ENCODE data around the gene COBLL1. TPM values are rescaled to one million over a fixed set of nuclear protein-coding genes. Genes with fewer than 3 reads are reported as not detected.

COBLL1 gene
- total RNA-seq, 6 experiments from 2014 or later = 38.1 to 133 (median 67.6) TPM

GRCh38 chr2:164794016-164794415 lies 47.6 kb downstream of the COBLL1 start:
- ATAC-seq (no peak), DNase-seq (no peak)
- H3K4me3 ChIP-seq = no peak overlapping the region
- H3K36me3 ChIP-seq = no peaks in the 10 kb centered on the region
- H3K9me3 ChIP-seq = no peaks in the 10 kb centered on the region
- peaks cover 0 to 19% (median 0%) of the 10 kb centered on the region in 4 donors for H3K4me1 ChIP-seq
- H3K27ac ChIP-seq = no peak overlapping the region
- no peak for TF ChIP-seq CTCF (IDR thresholded peaks at IDR 0.05)
- no peak for TF ChIP-seq POLR2A (IDR thresholded peaks at IDR 0.05)
- H3K27me3 ChIP-seq = no peaks in the 10 kb centered on the region
- intact Hi-C loops (cut with DNase I) = no loop called here

GRCh38 chr2:164793529-164793928 lies 48.1 kb downstream of the COBLL1 start:
- ATAC-seq (no peak), DNase-seq (no peak)
- H3K4me3 ChIP-seq = no peak overlapping the region
- no peaks in the 10 kb centered on the region for H3K9me3 ChIP-seq
- WGBS (ENCODE audit: insufficient coverage, low coverage, low lambda C conversion rate, missing lambda C conversion rate) = 86% methylated on average over 1 of the region's 1 CpG
- no peak overlapping the region for H3K27ac ChIP-seq
- peaks cover 0 to 21% (median 0%) of the 10 kb centered on the region in 4 donors for H3K4me1 ChIP-seq
- no peak for TF ChIP-seq POLR2A (IDR thresholded peaks at IDR 0.05)
- no peak for TF ChIP-seq CTCF (IDR thresholded peaks at IDR 0.05)
- intact Hi-C loops (cut with DNase I) = no loop called here
- H3K36me3 ChIP-seq = no peaks in the 10 kb centered on the region
- no peaks in the 10 kb centered on the region for H3K27me3 ChIP-seq

- no peak for TF ChIP-seq CTCF (IDR thresholded peaks at IDR 0.05)
- TF ChIP-seq POLR2A (IDR thresholded peaks at IDR 0.05) = no peak
- WGBS (ENCODE audit: insufficient coverage, low coverage, low lambda C conversion rate, missing lambda C conversion rate) = 92% methylated on average over 5 of the region's 5 CpGs
- Histone ChIP-seq H3K27ac (no peak overlapping the region), H3K9me3 (no peaks in the 10 kb centered on the region), H3K36me3 (no peaks in the 10 kb centered on the region), H3K27me3 (no peaks in the 10 kb centered on the region), H3K4me3 (no peak overlapping the region), H3K4me1 (peaks cover 0 to 24% (median 0%) of the 10 kb centered on the region in 4 donors)
- intact Hi-C loops (cut with DNase I) = no loop called here
- no peak for DNase-seq
- no peak for ATAC-seq
Observed at GRCh38 chr2:164792316-164793170, 49.1 kb downstream of the COBLL1 start.

GRCh38 chr2:164789968-164790367 lies 51.7 kb downstream of the COBLL1 start:
- H3K4me3 ChIP-seq = no peak overlapping the region
- intact Hi-C loops (cut with DNase I) = no loop called here
- WGBS (ENCODE audit: insufficient coverage, low coverage, low lambda C conversion rate, missing lambda C conversion rate) = 91% methylated on average over 3 of the region's 5 CpGs
- H3K4me1 ChIP-seq = peaks cover 0 to 12% (median 0%) of the 10 kb centered on the region in 4 donors
- ATAC-seq (peak in 1 of 4 donors; percentile 11), DNase-seq (no peak)
- no peaks in the 10 kb centered on the region for H3K9me3 ChIP-seq
- H3K27ac ChIP-seq = no peak overlapping the region
- no peaks in the 10 kb centered on the region for H3K36me3 ChIP-seq
- no peak for TF ChIP-seq POLR2A (IDR thresholded peaks at IDR 0.05)
- no peak for TF ChIP-seq CTCF (IDR thresholded peaks at IDR 0.05)
- H3K27me3 ChIP-seq = no peaks in the 10 kb centered on the region

Data from right lobe of liver (tissue), 6 donors.